K562 (cell line): ENCODE data around the gene ZNF429. TPM values are rescaled to one million over a fixed set of nuclear protein-coding genes. Genes with fewer than 3 reads are reported as not detected.

ENCODE experiments used
- ATAC-seq: fragments of 200-7000 bp; cut with Tn5 transposase; 3 replicates; pipeline ENCODE4 v1.9.1; 2020; ENCODE audit warnings: moderate library complexity
- BruUV-seq: library from RNA; stranded (reverse); fragments of 400-500 nt; replicated peaks from 2 replicates; lab custom pipeline; 2021; lab: Mats Ljungman, UMichigan
- CTCF ChIA-PET: fragments of 300-600 bp; formaldehyde crosslinking; extraction: SDS; loops from one replicate; lab custom pipeline; 2021; ENCODE audit warnings: low intra/inter-chr PET ratio; lab: Yijun Ruan, JAX
- POLR2A ChIA-PET: fragments of 300-600, 350-650 bp; sonication (Branson Sonifier 250); formaldehyde crosslinking; extraction: SDS; loops from one replicate; lab custom pipeline; 2021; ENCODE audit warnings: antibody characterized with exemption, inconsistent platforms; lab: Yijun Ruan, JAX
- DNase-seq, 4 experiments: peaks; one replicate each; pipeline versions ENCODE4 v3.0.0 to v3.0.0-alpha.2; 2011 to 2018; ENCODE audit warnings: low spot score in 3 of 4, mixed read lengths in 3 of 4; ENCODE audit errors: extremely low read depth in 1 of 4
- FAIRE-seq: peaks from 2 replicates; lab custom pipeline; 2011; peaks lifted over from hg19 to GRCh38; lab: Jason Lieb, UNC
- H2AFZ ChIP-seq: 2 replicates; pipeline ENCODE4 v1.6.0; 2011; ENCODE audit warnings: low read depth, low read length, control low read depth, inconsistent platforms
- H3K27ac ChIP-seq: fragments of 200-600 bp; 3 replicates; pipeline ENCODE4 v1.8.0; 2011; ENCODE audit warnings: low read depth, mild to moderate bottlenecking, control low read depth, inconsistent platforms, low read length, moderate library complexity, mixed read lengths; ENCODE audit errors: extremely low read depth
- H3K27me3 ChIP-seq, 2 experiments: fragments of 300-600 bp in 1 of 2; 2 replicates in 1 of 2; 3 replicates in 1 of 2; pipeline versions ENCODE4 v1.6.0 to v1.8.0; 2011; ENCODE audit warnings: inconsistent platforms in 2 of 2, low read length in 2 of 2, mild to moderate bottlenecking in 1 of 2, mixed read lengths in 1 of 2, moderate library complexity in 1 of 2; ENCODE audit not compliant: control insufficient read depth in 2 of 2, insufficient read depth in 2 of 2
- H3K36me3 ChIP-seq: fragments of 300-600 bp; 3 replicates; pipeline ENCODE4 v1.8.0; 2011; ENCODE audit warnings: mild to moderate bottlenecking, low read length, inconsistent platforms; ENCODE audit not compliant: control insufficient read depth, insufficient read depth
- H3K4me1 ChIP-seq, 2 experiments: fragments of 200-600 bp in 1 of 2; replicated peaks in 1 of 2; 2 replicates in 1 of 2; 3 replicates in 1 of 2; pipeline versions ENCODE4 v1.5.1 to v1.8.0; 2011; ENCODE audit warnings: inconsistent platforms in 2 of 2, low read length in 2 of 2, mild to moderate bottlenecking in 1 of 2, mixed read lengths in 1 of 2, moderate library complexity in 1 of 2; ENCODE audit not compliant: control insufficient read depth in 2 of 2, insufficient read depth in 2 of 2
- H3K4me2 ChIP-seq: 2 replicates; pipeline ENCODE4 v1.6.1; 2011; ENCODE audit warnings: low read length, control low read depth, inconsistent platforms, mixed read lengths; ENCODE audit not compliant: insufficient read depth
- H3K4me3 ChIP-seq: fragments of 200-600 bp; sonication (generic), shearing (Covaris generic); 2 replicates; pipeline ENCODE4 v1.5.1; 2016; ENCODE audit warnings: control low read depth, inconsistent platforms
- H3K79me2 ChIP-seq: fragments of 200-600 bp; 3 replicates; pipeline ENCODE4 v1.8.0; 2011; ENCODE audit warnings: low read length, inconsistent platforms; ENCODE audit not compliant: control insufficient read depth, insufficient read depth
- H3K9ac ChIP-seq, 2 experiments: 2 replicates each; pipeline versions ENCODE4 v1.6.0 to v1.6.1; 2011; ENCODE audit warnings: low read depth in 2 of 2, low read length in 2 of 2, control low read depth in 1 of 2, inconsistent platforms in 1 of 2, mild to moderate bottlenecking in 1 of 2, mixed read lengths in 1 of 2; ENCODE audit not compliant: insufficient read depth in 1 of 2
- H3K9me1 ChIP-seq: one replicate; pipeline ENCODE4 v1.6.0; 2011; ENCODE audit warnings: inconsistent platforms, mild to moderate bottlenecking, low read length, moderate library complexity; ENCODE audit not compliant: control insufficient read depth, insufficient read depth
- H3K9me3 ChIP-seq: replicated peaks from 2 replicates; pipeline ENCODE4 v1.5.1; 2011; ENCODE audit warnings: low read depth, low read length, inconsistent platforms; ENCODE audit not compliant: control insufficient read depth, insufficient read depth
- H4K20me1 ChIP-seq: replicated peaks from 2 replicates; pipeline ENCODE4 v1.6.1; 2011; ENCODE audit warnings: low read length, inconsistent platforms, mixed read lengths; ENCODE audit not compliant: control insufficient read depth, insufficient read depth
- ARID1B ChIP-seq: fragments of 450-650 bp; IDR thresholded peaks from 2 replicates; pipeline ENCODE4 v1.6.1; 2016; ENCODE audit warnings: antibody characterized with exemption, mild to moderate bottlenecking, inconsistent platforms
- ATF3 ChIP-seq, 2 experiments: fragments of 450-650 bp in 1 of 2; sonication (generic) in 1 of 2; formaldehyde crosslinking in 1 of 2; IDR thresholded peaks in 1 of 2; conservative IDR thresholded peaks in 1 of 2; 2 replicates each; pipeline versions ENCODE4 v1.6.1 to v1.8.1; 2016 to 2023; ENCODE audit warnings: mild to moderate bottlenecking in 2 of 2, moderate library complexity in 2 of 2, inconsistent platforms in 1 of 2, missing genetic modification reagents in 1 of 2
- CBFA2T2 ChIP-seq: fragments of 450-650 bp; conservative IDR thresholded peaks from 2 replicates; pipeline ENCODE4 v1.6.1; 2017; ENCODE audit warnings: mild to moderate bottlenecking
- CBFA2T3 ChIP-seq: fragments of 450-650 bp; IDR thresholded peaks from 2 replicates; pipeline ENCODE4 v1.6.1; 2017
- CEBPB ChIP-seq: fragments of 450-650 bp; IDR thresholded peaks from 2 replicates; pipeline ENCODE4 v1.6.1; 2016; ENCODE audit warnings: missing genetic modification characterization, missing compliant biosample characterization
- CHAMP1 ChIP-seq: fragments of 450-650 bp; IDR thresholded peaks from 2 replicates; pipeline ENCODE4 v1.6.1; 2016; ENCODE audit warnings: mild to moderate bottlenecking
- MCM2 ChIP-seq: fragments of 450-650 bp; IDR thresholded peaks from 2 replicates; pipeline ENCODE4 v1.6.1; 2017; ENCODE audit warnings: low read depth, mild to moderate bottlenecking
- MTA2 ChIP-seq: fragments of 450-650 bp; IDR thresholded peaks from 2 replicates; pipeline ENCODE4 v1.6.1; 2016; ENCODE audit warnings: low read depth
- NCOR1 ChIP-seq: fragments of 450-650 bp; IDR thresholded peaks from 2 replicates; pipeline ENCODE4 v1.6.1; 2016; ENCODE audit warnings: mild to moderate bottlenecking, moderate library complexity
- NFIC ChIP-seq: fragments of 450-650 bp; IDR thresholded peaks from 2 replicates; pipeline ENCODE4 v1.6.1; 2017; ENCODE audit warnings: mild to moderate bottlenecking, inconsistent platforms
- PHB2 ChIP-seq: fragments of 450-650 bp; IDR thresholded peaks from 2 replicates; pipeline ENCODE4 v1.6.1; 2017; ENCODE audit warnings: low read depth
- TAL1 ChIP-seq: fragments of 450-650 bp; IDR thresholded peaks from 2 replicates; pipeline ENCODE4 v1.6.1; 2016; ENCODE audit warnings: mild to moderate bottlenecking
- TCF3 ChIP-seq: sonication (generic); formaldehyde crosslinking; IDR thresholded peaks from 2 replicates; pipeline ENCODE4 v1.4.0; 2020; ENCODE audit warnings: mild to moderate bottlenecking, missing genetic modification reagents
- TEAD4 ChIP-seq, 2 experiments: sonication (generic) in 1 of 2; formaldehyde crosslinking in 1 of 2; IDR thresholded peaks; 2 replicates each; pipeline versions ENCODE4 v1.6.1 to v1.8.0; 2012 to 2022; ENCODE audit warnings: borderline replicate concordance in 1 of 2, inconsistent platforms in 1 of 2, low read length in 1 of 2, mild to moderate bottlenecking in 1 of 2, missing genetic modification reagents in 1 of 2
- TRIM24 ChIP-seq, 2 experiments: fragments of 450-650 bp; IDR thresholded peaks; 2 replicates each; pipeline ENCODE4 v1.6.1; 2016
- ZNF263 ChIP-seq: sonication (generic); formaldehyde crosslinking; IDR thresholded peaks from 2 replicates; pipeline ENCODE4 v1.8.0; 2022; ENCODE audit warnings: mild to moderate bottlenecking, missing genetic modification reagents, borderline replicate concordance
- in situ Hi-C: fragments of 300-500 bp; cut with MboI; formaldehyde crosslinking; loops from 4 replicates; pipeline ENCODE4 v1.15.0; 2018; ENCODE audit warnings: inconsistent platforms, mixed read lengths
- intact Hi-C: fragments of 100-400 bp; cut with micrococcal nuclease; formaldehyde crosslinking; loops from 2 replicates; pipeline ENCODE4 v1.14.2; 2022
- polyA plus RNA-seq, 8 experiments: library from polyadenylated mRNA; depleted of rRNA in 4 of 8; stranded (reverse) in 5 of 8; unstranded in 3 of 8; fragments of >200 nt; fragmentation: Nextera tagmentation in 2 of 8; fragmentation: Illumina TruSeq in 1 of 8; extraction: Ambion mirVana in 2 of 8; extraction: Trizol in 1 of 8; gene quantifications; 2 replicates each; pipeline versions ENCODE4 v1.2.1 to v1.2.3, GENCODE V29; 2011 to 2014; ENCODE audit warnings: inconsistent platforms in 1 of 8, missing spikeins in 1 of 8
- total RNA-seq, 7 experiments: library from RNA; depleted of rRNA in 6 of 7; stranded (reverse); fragments of >200 nt in 6 of 7; fragmentation: Illumina TruSeq in 2 of 7; extraction: Trizol in 2 of 7; gene quantifications; 2 replicates each; pipeline versions ENCODE4 v1.2.1 to v1.2.3, GENCODE V29; 2011 to 2021; ENCODE audit warnings: low replicate concordance in 1 of 7

ZNF429 gene
- total and polyA plus RNA-seq, 9 of the 15 experiments (the other 6 are each of a cell fraction or from before 2014, with no cell fraction given) = 11.4 to 24.5 (median 16.3) TPM

GRCh38 chr19:21460686-21461085 lies 44.7 kb upstream of the ZNF429 start:
- ATAC-seq (peak; percentile 37), FAIRE-seq (peak; percentile 65), DNase-seq (peak in 1 of 4 experiments; percentile 54)
- peaks cover 13% of the 10 kb centered on the region for H3K9me3 ChIP-seq
- H3K4me3 ChIP-seq = no peak overlapping the region
- H4K20me1 ChIP-seq = no peaks in the 10 kb centered on the region
- H3K9ac ChIP-seq = peak overlapping the region in 1 of 2 experiments; percentile 33; a peak in 2 of 4 replicates
- peaks cover 9% of the 10 kb centered on the region; the same call in 1 of the 3 replicates for H3K36me3 ChIP-seq
- intact Hi-C loops = loop anchor here (5.0 kb wide), 1 partner anchor 142 kb away; no protein-coding TSS in a partner anchor
- ChIA-PET POLR2A (interaction anchor here (0.6 to 1.0 kb wide), 2 partner anchors 262 to 447 kb away, joined by 3 read pairs; no protein-coding TSS in a partner anchor), CTCF (no interaction called here)
- peaks cover 59% of the 10 kb centered on the region for H3K79me2 ChIP-seq
- peak overlapping the region; percentile 35 for H3K4me2 ChIP-seq
- H3K27me3 ChIP-seq = no peaks in the 10 kb centered on the region
- TF ChIP-seq ATF3 (IDR thresholded peaks at IDR 0.05) (peak; percentile 47; the same call in 1 of the 2 replicates), ATF3 (CRISPR knock-in tag; conservative IDR thresholded peaks at IDR 0.05) (no peak), ARID1B (peak; percentile 60; the same call in 1 of the 2 replicates), PHB2 (no peak), MTA2 (0 out of 2 replicates have a peak, but pooled peaks have one; percentile 20), CBFA2T2 (peak; percentile 73), NCOR1 (peak; percentile 21; the same call in 1 of the 2 replicates), TRIM24 (IDR thresholded peaks at IDR 0.05) (peak; percentile 55 to 67), CEBPB (tag) (peak; percentile 45), TAL1 (peak; percentile 70), TCF3 (peak; percentile 66), MCM2 (no peak), TEAD4 (IDR thresholded peaks at IDR 0.05; ENCODE audit: low read length) (peak; percentile 46), TEAD4 (CRISPR knock-in tag; IDR thresholded peaks at IDR 0.05; ENCODE audit: borderline replicate concordance) (no peak), ZNF263 (no peak), CBFA2T3 (peak; percentile 82), NFIC (0 out of 2 replicates have a peak, but pooled peaks have one; percentile 8), CHAMP1 (no peak)
- peaks cover 7 to 10% of the 10 kb centered on the region in 2 experiments; a peak in 4 of 5 replicates for H3K4me1 ChIP-seq
- in situ Hi-C loops = no loop called here
- no peak overlapping the region for H2AFZ ChIP-seq
- no peaks in the 10 kb centered on the region for H3K9me1 ChIP-seq
- TSS peak; percentile 19 for BruUV-seq
- H3K27ac ChIP-seq = peak overlapping the region; percentile 49
